HG03066 (cell line): ENCODE measurements around the gene ASB1.

Experiments used
- ATAC-seq: cut with Tn5 transposase; IDR thresholded peaks from one replicate; pipeline ENCODE4 v1.9.1; 2021; ENCODE audit warnings: low read depth; ENCODE audit not compliant: unreplicated experiment

Gene ASB1

GRCh38 chr2:238426568-238427434, at the start of gene ASB1:
ASB1 (plus strand) TSS chr2:238426927; CDS start chr2:238427071, 144 bp downstream.
- ATAC-seq, result peak; percentile 84

- ATAC-seq, result no peak
These were observed 48.3 kb upstream of the ASB1 start for GRCh38 chr2:238378230-238379095.

- no peak for ATAC-seq
These were observed 47.5 kb upstream of the ASB1 start for GRCh38 chr2:238379096-238379810.

- no peak for ATAC-seq
These were observed 46.4 kb upstream of the ASB1 start for GRCh38 chr2:238380336-238380735.

- ATAC-seq, result no peak
These were observed 45.9 kb upstream of the ASB1 start for GRCh38 chr2:238380785-238381184.

- ATAC-seq, result no peak
These were observed 45.2 kb upstream of the ASB1 start for GRCh38 chr2:238381341-238382115.

- ATAC-seq, result no peak
These were observed 44.3 kb upstream of the ASB1 start for GRCh38 chr2:238382381-238382781.

GRCh38 chr2:238383135-238383534, 43.6 kb upstream of the ASB1 start:
- no peak for ATAC-seq

- no peak for ATAC-seq
These were observed 42.9 kb upstream of the ASB1 start for GRCh38 chr2:238383743-238384380.

GRCh38 chr2:238387332-238387731, 39.4 kb upstream of the ASB1 start:
- no peak for ATAC-seq

- no peak for ATAC-seq
These were observed 37.9 kb upstream of the ASB1 start for GRCh38 chr2:238388794-238389193.

GRCh38 chr2:238389988-238390589, 36.6 kb upstream of the ASB1 start:
- no peak for ATAC-seq

GRCh38 chr2:238391042-238391689, 35.6 kb upstream of the ASB1 start:
- ATAC-seq, result no peak

- no peak for ATAC-seq
These were observed 30.1 kb upstream of the ASB1 start for GRCh38 chr2:238396663-238397062.

- no peak for ATAC-seq
These were observed 29.4 kb upstream of the ASB1 start for GRCh38 chr2:238397356-238397755.

GRCh38 chr2:238398577-238398976, 28.1 kb upstream of the ASB1 start:
- ATAC-seq, result no peak

- no peak for ATAC-seq
These were observed 27.6 kb upstream of the ASB1 start for GRCh38 chr2:238399094-238399493.

GRCh38 chr2:238401551-238401950, 25.2 kb upstream of the ASB1 start:
- ATAC-seq, result no peak
